CD4-positive, alpha-beta T cell treated with Interferon gamma for 1 hour (primary cell): ENCODE measurements around the gene SCYGR7.
"Not testable (repeated sequence)": the region's sequence is repeated elsewhere in the genome, so short reads cannot be mapped to it uniquely, and the experiment has no call there.

Source experiments
- DNase-seq: peaks from one replicate; pipeline ENCODE4 v3.0.0-alpha.2; 2020

Gene SCYGR7

GRCh38 chr2:227728035-227728434, at the start of gene SCYGR7:
TSS of gene SCYGR7 (plus strand) at chr2:227728335. CDS start at chr2:227728335, 0 bp downstream.
- DNase-seq, result no peak

- DNase-seq, result no peak
Measured at GRCh38 chr2:227684258-227684657, 43.9 kb upstream of the SCYGR7 start.

GRCh38 chr2:227687189-227687588, 40.9 kb upstream of the SCYGR7 start:
- DNase-seq, result no peak

GRCh38 chr2:227696990-227697679, 31.0 kb upstream of the SCYGR7 start:
- DNase-seq, result no peak

- no peak for DNase-seq
Measured at GRCh38 chr2:227701556-227701955, 26.6 kb upstream of the SCYGR7 start.

GRCh38 chr2:227703280-227703732, 24.8 kb upstream of the SCYGR7 start:
- no peak for DNase-seq

- no peak for DNase-seq
Measured at GRCh38 chr2:227703961-227704360, 24.2 kb upstream of the SCYGR7 start.

- DNase-seq, result no peak
Measured at GRCh38 chr2:227706859-227707258, 21.3 kb upstream of the SCYGR7 start.

GRCh38 chr2:227707390-227707789, 20.7 kb upstream of the SCYGR7 start:
- DNase-seq, result no peak

GRCh38 chr2:227710986-227711385, 17.1 kb upstream of the SCYGR7 start:
- DNase-seq, result no peak

GRCh38 chr2:227713291-227713690, 14.8 kb upstream of the SCYGR7 start:
- no peak for DNase-seq

- DNase-seq, result no peak
Measured at GRCh38 chr2:227716501-227716900, 11.6 kb upstream of the SCYGR7 start.

- DNase-seq, result no peak
Measured at GRCh38 chr2:227717687-227718567, 10.2 kb upstream of the SCYGR7 start, which contains the start of gene SLC19A3. TSS of gene SLC19A3 (minus strand) at chr2:227718028. CDS start at chr2:227702318, 15,710 bp downstream.

GRCh38 chr2:227719641-227720040, 8.5 kb upstream of the SCYGR7 start:
- no peak for DNase-seq

- DNase-seq, result no peak
Measured at GRCh38 chr2:227720680-227721079, 7.5 kb upstream of the SCYGR7 start.

GRCh38 chr2:227722821-227723220, 5.3 kb upstream of the SCYGR7 start:
- not testable (repeated sequence) for DNase-seq

- no peak for DNase-seq
Measured at GRCh38 chr2:227724394-227725039, 3.6 kb upstream of the SCYGR7 start, which contains the start of gene SCYGR6. TSS of gene SCYGR6 (minus strand) at chr2:227724757. CDS start at chr2:227724757, 0 bp downstream.

GRCh38 chr2:227739351-227739750, 11.2 kb downstream of the SCYGR7 start:
- DNase-seq, result no peak

- not testable (repeated sequence) for DNase-seq
Measured at GRCh38 chr2:227740705-227741104, 12.6 kb downstream of the SCYGR7 start.

GRCh38 chr2:227745594-227745993, 17.5 kb downstream of the SCYGR7 start, which contains the start of gene SCYGR8:
TSS of gene SCYGR8 (plus strand) at chr2:227745894. CDS start at chr2:227745894, 0 bp downstream.
- DNase-seq, result no peak

GRCh38 chr2:227748079-227748478, 19.9 kb downstream of the SCYGR7 start:
- no peak for DNase-seq

GRCh38 chr2:227756261-227756660, 28.1 kb downstream of the SCYGR7 start:
- DNase-seq, result not testable (repeated sequence)
